Osteocyte (in vitro differentiated cells): ENCODE measurements around the gene DNM2. TPM values are rescaled to one million over a fixed set of nuclear protein-coding genes. Genes with fewer than 3 reads are reported as not detected.

Source experiments
- DNase-seq: peaks from one replicate; pipeline ENCODE4 v3.0.0; 2021; ENCODE audit warnings: mixed read lengths; ENCODE audit not compliant: unreplicated experiment; ENCODE audit errors: extremely low spot score
- H3K27ac Mint-ChIP-seq: one replicate; pipeline ENCODE4 v1.8.0; 2021; ENCODE audit warnings: mild to moderate bottlenecking, mixed read lengths; ENCODE audit not compliant: unreplicated experiment
- H3K27me3 Mint-ChIP-seq: one replicate; pipeline ENCODE4 v1.8.0; 2021; ENCODE audit warnings: mixed read lengths; ENCODE audit not compliant: unreplicated experiment
- H3K36me3 Mint-ChIP-seq: one replicate; pipeline ENCODE4 v1.8.0; 2021; ENCODE audit warnings: mixed read lengths; ENCODE audit not compliant: unreplicated experiment
- H3K4me1 Mint-ChIP-seq: one replicate; pipeline ENCODE4 v1.8.0; 2021; ENCODE audit warnings: mixed read lengths; ENCODE audit not compliant: unreplicated experiment
- H3K4me3 Mint-ChIP-seq: one replicate; pipeline ENCODE4 v1.8.0; 2021; ENCODE audit warnings: mild to moderate bottlenecking, moderate library complexity, mixed read lengths; ENCODE audit not compliant: unreplicated experiment
- H3K9me3 Mint-ChIP-seq: one replicate; pipeline ENCODE4 v1.8.0; 2021; ENCODE audit warnings: mixed read lengths; ENCODE audit not compliant: unreplicated experiment
- CTCF ChIP-seq: fragments of 200-600 bp; sonication (generic); IDR thresholded peaks from 2 replicates; pipeline ENCODE4 v1.5.0; 2021; ENCODE audit warnings: antibody characterized with exemption, mild to moderate bottlenecking, moderate library complexity
- total RNA-seq: library from RNA; stranded (reverse); gene quantifications from 2 replicates; pipeline ENCODE4 v1.2.1, GENCODE V29; 2021

Gene DNM2
- total RNA-seq, 1 donor from 2014 or later = 157 TPM

- TF ChIP-seq CTCF = no peak
- Mint-ChIP-seq H3K4me3 (no peak overlapping the region), H3K4me1 (peaks cover 50% of the 10 kb centered on the region), H3K27ac (peak overlapping the region; percentile 90), H3K36me3 (peaks cover 39% of the 10 kb centered on the region), H3K9me3 (no peaks in the 10 kb centered on the region), H3K27me3 (no peaks in the 10 kb centered on the region)
- DNase-seq = no peak
These were observed 95.1 kb downstream of the DNM2 start for GRCh38 chr19:10812902-10813404.

DNA sequence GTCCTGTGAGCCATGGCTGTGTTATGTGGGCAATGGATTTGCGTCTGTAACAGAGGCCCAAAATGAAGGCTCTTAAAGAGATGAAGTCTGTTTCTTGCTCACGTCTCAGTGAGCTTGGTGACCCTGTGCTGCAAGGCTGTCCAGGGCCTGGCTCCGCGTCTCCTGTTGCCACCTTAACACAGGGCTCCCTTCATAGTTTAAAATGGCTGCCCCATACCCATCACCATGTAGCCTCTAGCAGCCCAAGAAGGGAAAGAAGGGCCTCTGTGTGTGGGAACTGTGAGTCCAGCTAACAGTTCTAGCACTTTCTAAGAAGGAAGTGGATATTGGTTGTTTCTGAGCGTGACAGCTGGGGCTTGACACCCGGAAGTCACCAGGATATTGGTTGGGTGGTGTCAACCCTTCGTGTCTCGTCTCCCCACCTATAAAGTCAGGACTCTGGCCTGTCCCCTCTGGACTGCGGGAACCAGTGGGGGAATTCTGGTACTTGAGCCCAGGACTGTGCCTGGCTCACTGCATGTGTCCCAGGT, 97.2 kb downstream of the DNM2 start:
- Mint-ChIP-seq H3K27me3 (no peaks in the 10 kb centered on the region), H3K27ac (peak overlapping the region; percentile 98), H3K9me3 (no peaks in the 10 kb centered on the region), H3K36me3 (peaks cover 30% of the 10 kb centered on the region), H3K4me3 (no peak overlapping the region), H3K4me1 (peaks cover 47% of the 10 kb centered on the region)
- no peak for TF ChIP-seq CTCF
- no peak for DNase-seq

- Mint-ChIP-seq H3K36me3 (peaks cover 31% of the 10 kb centered on the region), H3K9me3 (no peaks in the 10 kb centered on the region), H3K27ac (peak overlapping the region; percentile 98), H3K4me3 (peak overlapping the region; percentile 83), H3K4me1 (peaks cover 47% of the 10 kb centered on the region), H3K27me3 (no peaks in the 10 kb centered on the region)
- no peak for TF ChIP-seq CTCF
- no peak for DNase-seq
These were observed 98.2 kb downstream of the DNM2 start for GRCh38 chr19:10815969-10816644.

DNA sequence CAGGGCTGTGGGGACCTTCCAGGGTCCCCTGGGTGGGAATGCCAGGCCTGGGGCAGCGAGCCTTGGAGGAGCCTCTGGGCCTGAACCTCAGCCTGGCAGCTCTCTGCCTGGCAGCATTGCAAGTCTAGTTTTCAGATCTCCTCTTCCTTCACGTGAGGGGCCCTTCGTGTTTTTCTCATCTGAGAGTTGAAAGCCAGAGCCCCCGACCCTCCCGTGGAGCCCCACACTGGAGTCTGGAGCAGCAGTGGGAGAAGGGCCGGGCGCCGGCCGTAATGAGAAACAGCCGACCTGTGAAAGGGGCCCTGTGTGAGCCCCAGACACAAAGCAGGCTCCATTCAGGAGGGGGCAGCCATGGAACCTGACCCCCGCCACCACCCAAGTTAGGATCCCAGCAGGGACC, 98.8 kb downstream of the DNM2 start:
- H3K9me3 Mint-ChIP-seq = no peaks in the 10 kb centered on the region
- H3K4me1 Mint-ChIP-seq = peaks cover 47% of the 10 kb centered on the region
- peak overlapping the region; percentile 98 for H3K27ac Mint-ChIP-seq
- H3K36me3 Mint-ChIP-seq = peaks cover 33% of the 10 kb centered on the region
- no peak for DNase-seq
- H3K27me3 Mint-ChIP-seq = no peaks in the 10 kb centered on the region
- H3K4me3 Mint-ChIP-seq = peak overlapping the region; percentile 83
- TF ChIP-seq CTCF = no peak

GRCh38 chr19:10817291-10818038, 99.6 kb downstream of the DNM2 start:
- H3K36me3 Mint-ChIP-seq = peaks cover 34% of the 10 kb centered on the region
- H3K27ac Mint-ChIP-seq = peak overlapping the region; percentile 98
- peaks cover 47% of the 10 kb centered on the region for H3K4me1 Mint-ChIP-seq
- H3K4me3 Mint-ChIP-seq = peak overlapping the region; percentile 83
- no peaks in the 10 kb centered on the region for H3K27me3 Mint-ChIP-seq
- DNase-seq = peak; percentile 92
- H3K9me3 Mint-ChIP-seq = no peaks in the 10 kb centered on the region
- no peak for TF ChIP-seq CTCF
